NCI-H748 treated with DMSO at 0.1 percent for 48 hours (cell line): ENCODE measurements around the gene IVNS1ABP.
"Not testable (repeated sequence)": the region's sequence is repeated elsewhere in the genome, so short reads cannot be mapped to it uniquely, and the experiment has no call there.

ENCODE experiments used
- DNase-seq: peaks from one replicate; lab custom pipeline; 2025; lab: John Stamatoyannopoulos, UW

Gene IVNS1ABP

DNA sequence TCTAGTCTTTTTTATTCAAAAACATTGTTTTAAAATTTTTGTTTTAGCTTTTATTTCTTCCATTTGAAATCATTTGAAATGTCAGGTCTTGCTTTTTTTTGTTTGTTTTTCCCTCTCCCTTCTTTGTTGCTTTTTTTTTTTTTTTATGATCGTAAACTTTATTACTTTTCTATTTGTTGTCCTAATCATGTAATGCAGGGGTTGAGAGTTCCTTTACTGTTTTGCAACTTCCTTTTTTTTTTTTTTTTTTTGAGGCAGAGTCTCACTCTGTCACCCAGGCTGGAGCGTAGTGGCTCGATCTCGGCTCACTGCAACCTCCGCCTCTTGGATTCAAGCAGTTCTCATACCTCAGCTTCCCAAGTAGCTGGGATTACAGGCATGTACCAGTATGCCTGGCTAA is 24.8 kb downstream of the IVNS1ABP start:
- no peak for DNase-seq

DNA sequence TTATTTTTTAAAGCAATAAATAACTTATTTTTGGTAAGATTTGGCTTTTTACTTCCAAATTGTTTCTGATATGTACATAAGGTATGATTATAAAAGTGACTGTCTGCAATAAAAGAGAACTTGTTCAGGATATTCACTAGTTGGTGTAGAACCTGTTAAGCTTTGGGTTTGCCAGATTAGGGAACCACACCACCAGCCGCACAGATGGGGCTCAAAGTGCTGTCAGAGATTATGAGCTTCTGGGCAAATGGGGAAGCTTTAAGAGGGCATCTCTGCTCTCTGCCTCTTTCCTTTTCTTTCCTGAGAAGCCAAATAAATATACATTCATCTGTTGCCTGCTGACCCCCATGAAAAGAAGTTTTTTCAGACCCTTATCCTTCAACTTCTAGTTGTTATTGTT is 25.4 kb downstream of the IVNS1ABP start:
- DNase-seq, result no peak

GRCh38 chr1:185291159-185291558 is 25.9 kb downstream of the IVNS1ABP start:
- no peak for DNase-seq

- no peak for DNase-seq
Measured at GRCh38 chr1:185289880-185290279, 27.2 kb downstream of the IVNS1ABP start.

DNA sequence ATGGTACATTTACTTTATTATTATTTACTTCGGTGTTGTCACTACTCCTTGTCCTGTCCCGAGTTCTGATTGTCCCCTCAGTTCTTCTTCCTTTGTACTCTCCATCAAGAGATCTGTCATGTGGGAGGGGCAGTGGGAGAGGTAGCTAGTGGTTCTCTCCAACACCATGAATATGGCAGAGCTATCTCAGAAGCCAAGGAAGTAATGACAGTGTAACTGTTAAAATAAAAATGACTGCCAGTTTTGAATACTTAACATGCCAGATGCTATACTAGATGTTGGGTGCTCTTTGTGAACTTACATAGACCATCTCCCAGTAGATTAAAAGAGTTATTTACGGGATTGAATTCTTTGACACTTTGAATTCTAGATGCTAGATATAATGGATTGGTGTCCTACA is 28.6 kb downstream of the IVNS1ABP start:
- no peak for DNase-seq

DNA sequence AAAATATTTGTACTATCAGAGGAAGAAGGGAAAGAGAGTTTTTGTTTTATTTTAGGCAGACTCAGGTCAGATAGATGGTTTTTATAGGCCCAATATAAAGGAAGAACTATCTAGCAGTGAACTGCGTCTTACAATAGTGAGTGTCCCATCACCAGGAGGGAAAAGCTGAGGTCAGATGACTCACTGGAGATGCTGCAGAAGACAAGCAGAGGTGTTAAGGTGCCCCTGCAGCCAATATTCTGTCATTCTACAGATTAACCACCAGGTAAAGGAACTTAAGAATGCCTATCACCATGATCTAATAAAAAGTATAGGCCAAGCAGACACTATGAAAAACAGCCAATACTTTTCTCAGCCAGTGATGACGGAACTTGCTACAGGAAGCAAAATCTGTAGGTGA is 29.6 kb downstream of the IVNS1ABP start:
- DNase-seq, result no peak

DNA sequence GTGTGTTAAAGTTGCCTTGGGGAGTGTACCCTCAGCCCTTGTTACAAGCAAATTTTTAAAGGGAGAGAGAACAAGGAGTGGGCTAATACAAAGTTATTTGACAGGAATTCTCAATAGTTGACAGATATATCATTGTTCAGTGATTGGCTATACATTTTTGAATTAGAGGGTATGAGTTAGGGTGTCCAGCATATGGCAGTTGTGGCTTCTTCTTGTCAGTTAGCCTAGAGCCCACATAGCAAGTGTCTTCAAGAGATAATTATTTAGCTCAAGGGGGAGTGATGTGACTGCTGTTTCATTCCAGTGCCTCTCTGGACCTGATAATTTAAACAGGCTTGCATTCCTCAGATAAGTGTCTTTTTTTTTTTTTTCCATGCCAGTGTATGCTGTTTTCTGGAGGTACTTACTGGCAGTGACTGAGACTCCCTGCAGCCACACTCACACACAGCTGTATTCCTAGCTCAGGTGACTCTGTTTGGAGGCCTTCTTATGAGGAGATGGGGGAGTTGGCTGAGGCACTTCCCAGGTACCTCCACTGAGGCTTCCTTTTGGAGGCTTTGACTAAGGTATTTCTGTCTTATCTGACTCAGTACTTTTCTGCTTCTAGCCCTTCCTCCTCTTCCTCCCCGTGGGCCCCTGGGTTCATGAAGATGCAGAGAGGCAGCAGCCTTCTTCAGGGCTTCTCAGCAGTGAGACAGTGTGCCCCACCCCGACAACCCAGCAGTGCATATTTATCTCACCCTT is 32.3 kb downstream of the IVNS1ABP start:
- no peak for DNase-seq

GRCh38 chr1:185284116-185284515 is 32.9 kb downstream of the IVNS1ABP start:
- DNase-seq, result no peak

GRCh38 chr1:185281245-185281644 is 35.8 kb downstream of the IVNS1ABP start:
- DNase-seq, result no peak

- DNase-seq, result no peak
Measured at GRCh38 chr1:185280589-185280988, 36.5 kb downstream of the IVNS1ABP start.

- no peak for DNase-seq
Measured at GRCh38 chr1:185279571-185279970, 37.5 kb downstream of the IVNS1ABP start.

DNA sequence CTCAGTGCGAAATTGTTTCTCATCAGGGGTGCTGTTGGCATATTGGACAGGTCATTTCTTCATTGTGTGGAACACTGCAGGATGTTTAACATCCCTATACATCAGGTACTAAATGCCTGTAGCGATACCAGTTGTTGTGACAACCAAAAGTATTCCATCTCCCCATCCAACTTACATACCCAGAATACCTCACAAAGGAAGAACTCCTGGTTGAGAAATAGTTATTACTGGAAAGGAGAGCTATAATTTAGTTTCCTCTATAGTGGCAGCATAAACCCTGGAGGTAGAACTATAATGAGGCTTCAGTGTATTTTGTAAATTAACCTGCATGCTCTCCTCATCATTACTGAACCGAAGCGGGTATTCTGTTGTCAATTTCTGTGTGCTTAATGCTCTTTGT is 45.1 kb downstream of the IVNS1ABP start:
- no peak for DNase-seq

DNA sequence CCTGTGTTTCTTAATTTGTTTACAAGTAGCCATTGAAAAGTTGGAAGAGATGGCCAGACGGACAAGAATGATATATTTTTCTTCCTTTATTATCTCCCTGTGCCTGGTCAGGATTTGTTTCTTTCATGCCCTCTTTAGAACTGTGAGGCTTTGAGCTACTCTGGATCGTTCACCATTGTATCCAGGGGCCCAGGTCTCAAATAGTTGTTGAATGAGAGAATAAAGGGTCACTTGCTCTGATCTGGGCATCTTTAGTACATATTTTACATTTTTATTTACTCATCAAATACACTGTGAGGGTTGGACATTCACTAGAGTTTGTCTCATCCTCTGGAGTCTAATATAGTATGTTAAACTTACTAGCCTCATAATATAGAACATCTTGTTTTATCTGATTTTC is 48.7 kb downstream of the IVNS1ABP start:
- no peak for DNase-seq

DNA sequence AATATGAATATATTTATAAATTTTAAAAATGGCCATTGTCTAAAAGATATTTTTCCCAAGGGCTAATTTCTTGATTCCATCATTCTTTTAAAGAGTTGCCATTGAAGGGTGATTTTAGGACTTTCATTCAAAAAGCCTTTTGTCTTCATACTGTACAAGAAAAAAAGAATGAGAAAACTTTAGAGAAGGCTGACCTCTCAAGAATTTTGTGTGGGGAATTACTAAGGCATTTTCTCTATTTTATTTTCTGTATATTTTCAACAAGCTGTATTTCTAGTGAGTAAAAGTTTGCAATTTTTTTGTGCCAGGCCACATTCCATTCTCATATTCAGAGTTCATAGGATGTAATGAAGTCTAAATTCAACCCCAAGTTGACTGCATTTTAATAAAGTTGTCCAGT is 49.3 kb downstream of the IVNS1ABP start:
- DNase-seq, result no peak

- DNase-seq, result no peak
Measured at GRCh38 chr1:185267301-185267700, 49.7 kb downstream of the IVNS1ABP start.

DNA sequence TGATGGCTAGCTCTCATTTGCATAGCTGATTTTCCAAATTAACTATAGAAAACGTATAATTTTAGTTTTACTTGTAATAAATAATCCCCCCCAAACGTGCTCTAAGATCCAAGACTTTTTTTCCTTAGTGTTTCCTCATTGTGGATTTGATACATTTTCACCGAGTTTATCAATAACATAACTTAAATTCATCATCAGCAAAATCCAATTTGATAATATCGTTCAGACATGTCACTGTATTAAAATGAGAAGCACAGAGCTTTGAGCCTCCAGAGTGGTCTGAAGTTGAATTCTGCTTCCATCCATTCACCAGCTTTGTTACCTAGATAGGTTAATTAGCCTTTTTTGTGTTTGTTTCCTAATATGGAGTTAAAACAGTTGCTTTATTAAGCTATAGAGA is 51.7 kb downstream of the IVNS1ABP start:
- DNase-seq, result no peak

- no peak for DNase-seq
Measured at GRCh38 chr1:185263780-185264179, 53.3 kb downstream of the IVNS1ABP start.

DNA sequence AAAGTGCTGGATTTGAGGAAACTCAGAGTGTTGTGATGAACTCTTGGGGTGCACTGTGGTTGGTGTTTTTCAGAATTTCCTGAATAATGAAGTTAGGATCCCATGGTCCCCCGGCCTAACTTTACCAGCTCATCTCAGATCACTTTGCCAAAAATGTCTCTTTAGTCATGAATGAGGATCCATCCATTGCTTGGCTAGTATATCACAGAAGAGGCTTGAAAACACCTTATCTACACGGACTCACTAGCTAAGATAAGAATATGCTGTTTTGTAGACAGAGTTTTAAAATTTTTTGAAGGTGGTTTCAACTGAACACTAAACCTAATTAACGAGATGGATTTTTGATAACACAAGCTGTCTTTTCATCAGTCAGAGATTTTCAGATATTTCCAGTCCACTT is 53.8 kb downstream of the IVNS1ABP start:
- DNase-seq, result no peak

DNA sequence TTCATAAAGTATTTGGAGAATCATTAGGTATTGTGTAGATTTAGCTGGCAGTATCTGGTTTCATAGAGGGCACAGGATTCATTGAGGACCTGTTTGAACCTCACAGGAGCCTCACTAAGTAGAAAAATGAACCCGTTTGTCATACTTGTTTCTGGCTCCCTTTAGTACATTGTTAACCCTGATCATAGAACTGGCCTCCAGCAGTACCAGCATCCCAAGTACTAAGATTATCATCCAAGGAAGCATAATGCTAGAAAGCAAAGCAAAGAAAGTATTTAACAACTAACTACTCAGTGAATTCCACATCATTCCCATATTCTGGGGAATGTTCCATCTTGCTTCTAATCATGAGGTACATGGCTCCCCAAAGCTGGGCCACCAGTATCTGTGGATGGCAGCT is 54.9 kb downstream of the IVNS1ABP start:
- DNase-seq, result no peak

GRCh38 chr1:185260611-185261010 is 56.4 kb downstream of the IVNS1ABP start:
- DNase-seq, result no peak

DNA sequence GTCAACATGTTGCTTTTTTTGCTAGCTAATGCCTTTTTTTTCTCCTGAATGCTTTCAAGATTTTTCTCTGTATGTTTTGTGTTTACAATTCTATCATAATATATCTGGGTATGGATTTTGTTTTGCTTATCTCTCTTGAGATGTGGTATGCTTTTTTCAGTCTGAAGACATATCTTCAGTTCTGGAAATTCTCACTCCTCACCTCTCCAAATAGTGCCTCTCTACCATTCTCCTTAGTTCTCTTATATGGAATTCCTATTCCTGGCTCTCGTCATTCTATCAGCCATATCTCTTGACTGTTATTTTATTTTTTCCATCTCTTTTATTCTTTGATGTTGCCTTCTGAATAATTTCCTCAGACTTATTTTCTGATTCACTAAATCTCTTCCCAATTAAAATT is 58.4 kb downstream of the IVNS1ABP start:
- no peak for DNase-seq

DNA sequence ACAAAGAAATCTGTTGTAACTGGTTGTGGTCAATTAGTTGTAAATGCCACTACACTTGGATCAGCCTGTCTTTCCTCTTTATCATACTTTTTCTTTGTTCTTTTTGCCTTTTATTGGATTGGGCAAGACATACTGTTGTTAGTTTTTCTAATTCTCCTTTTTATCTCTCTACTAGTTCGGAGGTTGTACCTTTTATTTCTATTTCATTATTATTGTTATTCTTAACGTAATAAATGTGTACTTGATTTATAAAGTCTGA is 59.2 kb downstream of the IVNS1ABP start:
- DNase-seq, result no peak

- not testable (repeated sequence) for DNase-seq
Measured at GRCh38 chr1:185257116-185257949, 59.7 kb downstream of the IVNS1ABP start.

GRCh38 chr1:185255595-185255994 is 61.4 kb downstream of the IVNS1ABP start:
- not testable (repeated sequence) for DNase-seq
